NCI-H1930 (cell line): ENCODE measurements around the gene PRKRIP1.
A peak's percentile ranks its signal among the peaks of the same experiment; 100 is the strongest.
"Not testable (repeated sequence)": the region's sequence is repeated elsewhere in the genome, so short reads cannot be mapped to it uniquely, and the experiment has no call there.

Source experiments
- DNase-seq, 2 experiments: peaks; one replicate each; lab custom pipeline; 2025; lab: John Stamatoyannopoulos, UW

PRKRIP1 gene

GRCh38 chr7:102457352-102457924 is 61.3 kb downstream of the PRKRIP1 start:
- DNase-seq: no peak

GRCh38 chr7:102459221-102459844 is 63.2 kb downstream of the PRKRIP1 start:
- no peak for DNase-seq

- no peak for DNase-seq
These were observed 64.3 kb downstream of the PRKRIP1 start for GRCh38 chr7:102460467-102460866.

GRCh38 chr7:102463841-102464576 is 67.8 kb downstream of the PRKRIP1 start:
- no peak for DNase-seq

GRCh38 chr7:102464577-102465280 is 68.6 kb downstream of the PRKRIP1 start, which contains the start of the genes ALKBH4 and LRWD1:
Gene ALKBH4, minus strand, starts transcription at chr7:102464863. Its CDS starts 27 bp downstream, at chr7:102464836.
Gene LRWD1, plus strand, starts transcription at chr7:102464984. Its CDS starts 97 bp downstream, at chr7:102465081.
- DNase-seq: peak; percentile 94 to 97

- no peak for DNase-seq
These were observed 69.9 kb downstream of the PRKRIP1 start for GRCh38 chr7:102466097-102466496.

- no peak for DNase-seq
These were observed 71.7 kb downstream of the PRKRIP1 start for GRCh38 chr7:102467581-102468477.

- no peak for DNase-seq
These were observed 72.6 kb downstream of the PRKRIP1 start for GRCh38 chr7:102468478-102469350.

GRCh38 chr7:102469351-102469971 is 73.3 kb downstream of the PRKRIP1 start:
- DNase-seq: no peak

GRCh38 chr7:102469972-102470825 is 74.0 kb downstream of the PRKRIP1 start:
- DNase-seq: no peak

GRCh38 chr7:102471791-102472125 is 75.6 kb downstream of the PRKRIP1 start:
- no peak for DNase-seq

- DNase-seq: no peak
These were observed 76.2 kb downstream of the PRKRIP1 start for GRCh38 chr7:102472126-102473041.

- DNase-seq: no peak
These were observed 77.3 kb downstream of the PRKRIP1 start for GRCh38 chr7:102473271-102473991.

GRCh38 chr7:102474116-102474515 is 78.0 kb downstream of the PRKRIP1 start:
- DNase-seq: not testable (repeated sequence)

GRCh38 chr7:102474736-102475435 is 78.7 kb downstream of the PRKRIP1 start:
- DNase-seq: not testable (repeated sequence)
